Measurements from ENCODE around the gene KRTAP2-3.
"Not testable (repeated sequence)": the region's sequence is repeated elsewhere in the genome, so short reads cannot be mapped to it uniquely, and the experiment has no call there.

KRTAP2-3 gene, protein sequence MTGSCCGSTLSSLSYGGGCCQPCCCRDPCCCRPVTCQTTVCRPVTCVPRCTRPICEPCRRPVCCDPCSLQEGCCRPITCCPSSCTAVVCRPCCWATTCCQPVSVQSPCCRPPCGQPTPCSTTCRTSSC

DNA sequence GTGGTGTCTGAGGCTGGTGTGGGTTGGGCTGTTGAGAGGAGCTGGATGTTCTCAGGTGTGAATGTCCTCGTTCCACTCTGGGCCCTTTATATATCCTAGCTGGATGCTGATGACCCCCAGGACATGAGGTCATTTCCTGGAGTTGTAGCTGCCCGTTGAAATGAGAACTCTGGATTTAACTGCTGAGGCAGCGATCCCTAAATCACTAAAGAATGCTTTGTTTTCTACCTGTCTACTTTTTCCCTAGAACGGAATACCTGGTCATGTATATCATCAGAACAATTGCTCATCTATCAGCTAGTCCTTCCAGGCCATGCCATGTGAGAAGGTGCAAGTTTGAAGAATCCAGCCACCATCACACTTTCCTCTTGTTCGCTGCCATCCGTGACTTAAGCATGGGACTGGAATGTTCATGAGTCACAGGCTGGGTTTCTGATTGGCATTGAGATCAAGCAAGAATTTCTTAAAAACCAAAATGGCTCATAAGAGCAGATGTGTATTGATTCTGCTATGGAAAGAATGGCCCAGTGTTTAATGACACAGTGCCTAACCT lies at the start of gene KRTAP2-3:
Gene KRTAP2-3, minus strand, starts transcription at position 63 of the 553 bp plus-strand sequence. CDS start 64 bp downstream, outside the sequence.
- Histone ChIP-seq H3K27ac (ENCODE audit: low read depth, low read length) (no peak within 1 kb of the TSS), H3K9ac (ENCODE audit: low read length) (no peak within 1 kb of the TSS), H3K4me3 (ENCODE audit: low read depth in 1 of 2, low read length in 2 of 2) (no peak within 1 kb of the TSS), H3K27me3 (ENCODE audit: control insufficient read depth in 1 of 2, insufficient read depth in 2 of 2, low read length in 2 of 2) (no peaks in the 10 kb centered on the region), H3K9me3 (ENCODE audit: low read length) (no peaks in the 10 kb centered on the region), H3K4me1 (ENCODE audit: insufficient read depth, low read length) (no peaks in the 10 kb centered on the region), H3K36me3 (ENCODE audit: insufficient read depth, low read length) (no peaks in the 10 kb centered on the region)

DNA sequence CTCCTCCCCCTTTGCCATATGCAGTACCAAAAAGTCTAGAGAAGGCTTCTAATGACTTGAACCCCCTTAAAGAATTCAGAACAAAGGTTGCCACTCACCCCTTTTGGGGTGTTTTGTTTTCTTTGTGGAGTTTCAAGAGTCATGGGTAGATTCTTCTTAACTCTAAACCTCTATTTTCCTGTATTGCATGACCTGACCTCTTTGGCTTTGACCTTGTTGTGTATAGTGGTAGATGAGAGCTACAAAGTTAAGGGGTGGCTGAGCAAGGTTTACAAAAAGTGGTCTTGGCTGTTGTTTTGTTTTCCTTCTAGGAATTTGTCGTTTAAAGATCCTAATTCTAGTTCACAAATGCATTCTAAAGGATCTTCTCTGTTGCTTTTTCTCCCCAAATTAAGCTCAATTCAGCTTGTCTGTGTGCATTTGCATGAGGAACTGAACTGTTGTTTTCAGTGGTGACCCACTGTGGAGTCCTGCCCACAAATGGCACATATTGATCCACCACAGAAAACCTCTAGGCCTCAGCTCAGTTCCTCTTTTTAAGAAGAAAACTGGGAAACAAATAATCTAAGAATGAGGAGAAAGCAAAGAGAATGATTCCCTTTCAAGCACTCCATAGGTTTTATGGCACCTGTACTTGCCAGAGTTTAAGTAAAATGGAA lies 48.9 kb upstream of the KRTAP2-3 start:
- H3K4me3 ChIP-seq (ENCODE audit: low read depth in 1 of 2, low read length in 2 of 2); H3K36me3 ChIP-seq (ENCODE audit: insufficient read depth, low read length); H3K4me1 ChIP-seq (ENCODE audit: insufficient read depth, low read length); H3K27me3 ChIP-seq (ENCODE audit: control insufficient read depth in 1 of 2, insufficient read depth in 2 of 2, low read length in 2 of 2); H3K9ac ChIP-seq (ENCODE audit: low read length); H3K27ac ChIP-seq (ENCODE audit: low read depth, low read length); H3K9me3 ChIP-seq (ENCODE audit: low read length): not testable (repeated sequence)

DNA sequence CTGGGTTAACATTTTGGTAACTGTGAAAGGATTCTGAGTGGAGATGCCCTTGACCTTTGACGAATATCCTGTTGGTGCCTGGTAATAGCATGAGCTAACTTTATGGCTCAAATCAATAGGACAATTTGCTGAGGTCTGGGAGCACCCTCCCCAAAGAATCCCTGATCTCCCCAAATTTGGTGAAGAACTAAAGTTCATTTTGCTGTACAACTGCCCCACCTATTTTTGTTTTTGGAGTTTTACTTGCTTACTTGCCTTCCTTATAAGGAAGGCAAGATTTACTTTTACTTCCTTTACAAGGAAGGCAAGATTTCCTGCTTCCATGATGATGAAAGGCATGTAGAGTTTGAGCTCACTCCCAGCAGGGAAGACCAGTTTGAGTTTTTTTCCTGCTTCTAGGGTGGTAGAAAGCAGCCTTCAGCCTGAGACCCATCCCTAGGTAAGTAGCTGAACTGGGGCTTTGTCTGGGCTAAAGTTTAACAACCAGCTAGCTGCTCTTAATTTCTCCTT lies 48.1 kb upstream of the KRTAP2-3 start:
- Histone ChIP-seq H3K4me3 (ENCODE audit: low read depth in 1 of 2, low read length in 2 of 2) (no peak overlapping the region), H3K4me1 (ENCODE audit: insufficient read depth, low read length) (no peaks in the 10 kb centered on the region), H3K27me3 (ENCODE audit: control insufficient read depth in 1 of 2, insufficient read depth in 2 of 2, low read length in 2 of 2) (no peaks in the 10 kb centered on the region), H3K9ac (ENCODE audit: low read length) (no peak overlapping the region), H3K27ac (ENCODE audit: low read depth, low read length) (no peak overlapping the region), H3K9me3 (ENCODE audit: low read length) (no peaks in the 10 kb centered on the region), H3K36me3 (ENCODE audit: insufficient read depth, low read length) (no peaks in the 10 kb centered on the region)

DNA sequence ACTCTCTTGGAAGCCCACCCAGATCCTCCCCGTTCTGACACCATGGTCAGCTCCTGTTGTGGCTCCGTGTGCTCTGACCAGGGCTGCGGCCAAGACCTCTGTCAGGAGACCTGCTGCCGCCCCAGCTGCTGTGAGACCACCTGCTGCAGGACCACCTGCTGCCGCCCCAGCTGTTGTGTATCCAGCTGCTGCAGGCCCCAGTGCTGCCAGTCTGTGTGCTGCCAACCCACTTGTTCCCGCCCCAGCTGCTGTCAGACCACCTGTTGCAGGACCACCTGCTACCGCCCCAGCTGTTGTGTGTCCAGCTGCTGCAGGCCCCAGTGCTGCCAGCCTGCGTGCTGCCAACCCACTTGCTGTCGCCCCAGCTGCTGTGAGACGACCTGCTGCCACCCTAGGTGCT lies 45.4 kb upstream of the KRTAP2-3 start, which contains the start of gene KRTAP4-9:
Gene KRTAP4-9, plus strand, starts transcription at position 43 of the 400 bp plus-strand sequence. Its CDS starts 0 bp downstream, at position 43.
- not testable (repeated sequence) for H3K9ac ChIP-seq (ENCODE audit: low read length); H3K27ac ChIP-seq (ENCODE audit: low read depth, low read length); H3K4me1 ChIP-seq (ENCODE audit: insufficient read depth, low read length); H3K36me3 ChIP-seq (ENCODE audit: insufficient read depth, low read length); H3K4me3 ChIP-seq (ENCODE audit: low read depth in 1 of 2, low read length in 2 of 2); H3K9me3 ChIP-seq (ENCODE audit: low read length); H3K27me3 ChIP-seq (ENCODE audit: control insufficient read depth in 1 of 2, insufficient read depth in 2 of 2, low read length in 2 of 2)

DNA sequence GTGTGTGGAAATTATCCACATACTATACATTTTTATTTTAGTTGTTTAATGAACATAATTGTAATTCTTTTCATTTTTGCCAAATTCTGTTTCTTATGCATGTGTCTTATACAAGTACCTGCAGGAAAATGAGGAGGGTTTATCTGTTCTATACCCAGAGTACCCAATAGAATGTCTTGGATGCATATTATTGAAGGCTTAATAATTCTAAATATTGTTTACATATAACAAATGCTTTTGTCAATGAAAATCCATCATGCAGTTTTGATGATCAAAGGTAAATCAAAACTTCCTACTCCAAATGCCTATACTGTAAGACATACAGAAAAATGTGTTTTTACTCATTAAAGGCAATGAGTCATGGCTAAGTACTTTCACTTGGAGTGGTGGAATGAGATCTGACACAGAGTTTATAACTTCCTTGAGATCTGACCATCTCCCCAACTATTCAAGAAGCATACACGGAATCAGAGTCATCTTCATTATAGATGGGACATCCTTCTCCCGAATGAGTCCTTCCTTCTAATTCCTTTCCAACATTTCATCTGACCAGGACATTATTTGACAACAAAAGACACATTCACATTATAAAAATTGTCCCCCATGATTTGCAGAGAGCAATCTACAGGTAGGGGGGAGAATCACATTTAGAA lies 44.6 kb upstream of the KRTAP2-3 start:
- not testable (repeated sequence) for H3K4me1 ChIP-seq (ENCODE audit: insufficient read depth, low read length); H3K27ac ChIP-seq (ENCODE audit: low read depth, low read length); H3K27me3 ChIP-seq (ENCODE audit: control insufficient read depth in 1 of 2, insufficient read depth in 2 of 2, low read length in 2 of 2); H3K9ac ChIP-seq (ENCODE audit: low read length); H3K36me3 ChIP-seq (ENCODE audit: insufficient read depth, low read length); H3K9me3 ChIP-seq (ENCODE audit: low read length); H3K4me3 ChIP-seq (ENCODE audit: low read depth in 1 of 2, low read length in 2 of 2)

DNA sequence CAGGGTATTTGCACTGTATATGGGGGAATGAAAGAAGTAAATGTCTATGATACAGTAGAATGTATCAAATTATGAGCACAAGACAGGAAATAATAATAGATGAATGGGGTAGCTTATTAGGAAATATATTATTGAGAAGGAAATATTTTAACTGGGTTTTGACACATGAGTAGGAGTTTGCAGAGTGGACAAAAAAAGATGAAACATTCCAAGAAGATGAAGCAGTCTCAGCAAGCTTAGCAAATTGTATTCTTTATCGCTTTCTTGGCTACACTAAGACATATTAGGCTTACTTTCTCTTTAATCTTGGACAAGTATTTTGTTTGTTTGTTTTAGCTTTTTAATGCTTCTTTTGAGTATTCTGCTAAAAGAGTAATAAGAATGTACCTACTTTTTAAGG lies 44.0 kb upstream of the KRTAP2-3 start:
- no peaks in the 10 kb centered on the region for H3K9me3 ChIP-seq (ENCODE audit: low read length)
- no peak overlapping the region for H3K27ac ChIP-seq (ENCODE audit: low read depth, low read length)
- H3K27me3 ChIP-seq (ENCODE audit: control insufficient read depth in 1 of 2, insufficient read depth in 2 of 2, low read length in 2 of 2), result no peaks in the 10 kb centered on the region
- H3K4me3 ChIP-seq (ENCODE audit: low read depth in 1 of 2, low read length in 2 of 2), result no peak overlapping the region
- H3K36me3 ChIP-seq (ENCODE audit: insufficient read depth, low read length), result no peaks in the 10 kb centered on the region
- no peak overlapping the region for H3K9ac ChIP-seq (ENCODE audit: low read length)
- no peaks in the 10 kb centered on the region for H3K4me1 ChIP-seq (ENCODE audit: insufficient read depth, low read length)

DNA sequence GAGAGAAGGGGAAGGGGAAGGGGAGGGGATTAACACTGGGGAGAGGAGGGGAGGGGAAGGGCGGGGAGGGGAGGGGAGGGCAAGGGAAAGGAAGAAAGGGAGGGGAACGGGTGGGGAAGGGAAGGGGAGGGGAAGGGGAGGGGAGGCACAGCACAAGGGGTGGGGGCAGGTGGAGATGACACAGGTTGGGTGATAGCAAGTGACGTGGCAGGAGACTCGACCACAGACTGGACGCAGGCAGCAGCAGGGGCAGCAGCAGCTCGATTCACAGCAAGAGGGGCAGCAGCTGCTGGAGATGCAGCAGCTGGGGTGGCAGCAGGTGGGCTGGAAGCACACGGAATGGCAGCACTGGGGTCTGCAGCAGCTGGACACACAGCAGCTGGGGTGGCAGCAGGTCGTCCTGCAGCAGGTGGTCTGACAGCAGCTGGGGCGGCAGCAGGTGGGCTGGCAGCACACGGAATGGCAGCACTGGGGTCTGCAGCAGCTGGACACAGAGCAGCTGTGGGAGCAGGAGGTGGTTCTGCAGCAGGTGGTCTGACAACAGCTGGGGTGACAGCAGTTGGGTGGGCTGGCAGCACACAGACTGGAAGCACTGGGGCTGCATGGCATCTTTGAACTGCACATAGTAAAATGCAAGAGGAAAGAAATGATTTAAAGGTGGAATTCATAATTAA lies 41.8 kb upstream of the KRTAP2-3 start, which contains the start of gene KRTAP4-16:
Gene KRTAP4-16, minus strand, starts transcription at position 624 of the 674 bp plus-strand sequence. Its CDS starts 0 bp downstream, at position 624.
- Histone ChIP-seq H3K4me1 (ENCODE audit: insufficient read depth, low read length) (no peaks in the 10 kb centered on the region), H3K27me3 (ENCODE audit: control insufficient read depth in 1 of 2, insufficient read depth in 2 of 2, low read length in 2 of 2) (no peaks in the 10 kb centered on the region), H3K4me3 (ENCODE audit: low read depth in 1 of 2, low read length in 2 of 2) (no peak within 1 kb of the TSS), H3K36me3 (ENCODE audit: insufficient read depth, low read length) (no peaks in the 10 kb centered on the region), H3K9me3 (ENCODE audit: low read length) (no peaks in the 10 kb centered on the region), H3K27ac (ENCODE audit: low read depth, low read length) (no peak within 1 kb of the TSS), H3K9ac (ENCODE audit: low read length) (no peak within 1 kb of the TSS)

DNA sequence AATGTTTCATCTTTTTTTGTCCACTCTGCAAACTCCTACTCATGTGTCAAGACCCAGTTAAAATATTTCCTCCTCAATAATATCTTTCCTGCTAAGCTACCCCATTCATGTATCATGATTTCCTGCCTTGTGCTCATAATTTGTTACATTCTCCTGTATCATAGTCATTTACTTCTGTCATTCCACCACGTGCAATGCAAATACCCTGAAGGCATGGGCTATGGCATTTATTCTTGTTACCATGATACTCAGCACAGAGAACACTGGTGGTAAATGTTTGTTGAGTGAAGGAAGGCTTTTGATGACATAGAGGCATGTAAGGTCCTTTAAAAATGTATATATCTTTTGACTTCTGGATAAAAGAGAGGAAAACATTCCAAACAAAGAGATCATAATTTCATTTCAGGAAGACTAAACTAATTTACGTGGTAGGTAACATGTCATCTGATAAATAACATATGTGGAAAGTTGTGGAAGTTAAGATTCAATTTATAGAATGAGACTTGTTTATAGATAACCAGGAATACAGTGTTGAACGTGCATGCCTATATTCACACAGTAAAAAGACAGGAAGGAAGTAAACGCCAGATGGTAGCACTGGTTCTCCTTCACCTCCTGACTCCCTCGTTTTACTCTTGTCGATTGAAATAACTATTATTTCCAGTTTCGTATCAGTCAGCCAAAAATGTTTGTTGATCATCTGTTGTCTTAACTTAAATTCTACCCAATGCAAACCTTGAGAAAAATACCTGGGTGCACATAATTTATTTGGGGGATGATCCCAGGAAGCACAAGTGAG lies 40.0 kb upstream of the KRTAP2-3 start:
- H3K4me3 ChIP-seq (ENCODE audit: low read depth in 1 of 2, low read length in 2 of 2); H3K36me3 ChIP-seq (ENCODE audit: insufficient read depth, low read length); H3K27ac ChIP-seq (ENCODE audit: low read depth, low read length); H3K4me1 ChIP-seq (ENCODE audit: insufficient read depth, low read length); H3K9ac ChIP-seq (ENCODE audit: low read length); H3K9me3 ChIP-seq (ENCODE audit: low read length); H3K27me3 ChIP-seq (ENCODE audit: control insufficient read depth in 1 of 2, insufficient read depth in 2 of 2, low read length in 2 of 2): not testable (repeated sequence)

DNA sequence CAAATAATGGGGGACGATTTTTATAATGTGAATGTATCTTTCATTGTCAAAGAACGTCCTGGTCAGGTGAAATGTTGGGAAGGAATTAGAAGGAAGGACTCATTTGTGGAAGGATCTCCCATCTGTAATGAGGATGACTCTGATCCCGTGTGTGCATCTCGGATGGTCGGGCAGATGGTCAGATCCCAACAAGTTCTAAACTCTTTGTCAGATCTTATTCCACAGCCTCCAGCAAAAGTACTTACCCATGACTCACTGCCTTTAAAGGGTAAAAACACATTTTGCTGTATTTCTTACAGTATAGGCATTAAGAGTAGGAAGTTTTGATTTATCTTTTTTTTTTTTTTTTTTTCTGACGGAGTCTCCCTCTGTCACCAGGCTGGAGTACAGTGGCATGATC lies 38.6 kb upstream of the KRTAP2-3 start:
- Histone ChIP-seq H3K4me3 (ENCODE audit: low read depth in 1 of 2, low read length in 2 of 2) (no peak overlapping the region), H3K4me1 (ENCODE audit: insufficient read depth, low read length) (no peaks in the 10 kb centered on the region), H3K27ac (ENCODE audit: low read depth, low read length) (no peak overlapping the region), H3K9ac (ENCODE audit: low read length) (no peak overlapping the region), H3K27me3 (ENCODE audit: control insufficient read depth in 1 of 2, insufficient read depth in 2 of 2, low read length in 2 of 2) (no peaks in the 10 kb centered on the region), H3K36me3 (ENCODE audit: insufficient read depth, low read length) (no peaks in the 10 kb centered on the region), H3K9me3 (ENCODE audit: low read length) (no peaks in the 10 kb centered on the region)

DNA sequence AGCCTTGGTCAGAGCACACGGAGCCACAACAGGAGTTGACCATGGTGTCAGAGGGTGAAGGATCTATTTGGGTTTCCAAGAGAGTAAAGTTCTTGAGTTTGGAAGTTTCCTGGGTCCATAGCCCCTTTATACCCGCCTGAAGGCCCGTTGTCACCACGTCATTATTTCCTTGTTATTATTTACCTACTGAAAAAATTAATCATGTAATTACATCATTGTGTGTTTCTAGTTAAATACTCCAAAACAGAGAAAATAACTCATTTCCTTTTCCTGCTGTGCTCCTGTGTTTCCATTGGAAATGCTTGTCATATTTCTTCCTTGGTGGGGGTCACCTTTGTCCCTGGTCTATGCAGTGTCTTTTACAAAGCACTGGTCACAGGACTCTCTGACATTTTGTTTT lies 38.1 kb upstream of the KRTAP2-3 start, which contains the start of gene KRTAP4-8:
Gene KRTAP4-8, minus strand, starts transcription at position 101 of the 400 bp plus-strand sequence. Its CDS starts 58 bp downstream, at position 43.
- Histone ChIP-seq H3K36me3 (ENCODE audit: insufficient read depth, low read length) (no peaks in the 10 kb centered on the region), H3K9me3 (ENCODE audit: low read length) (no peaks in the 10 kb centered on the region), H3K4me3 (ENCODE audit: low read depth in 1 of 2, low read length in 2 of 2) (no peak within 1 kb of the TSS), H3K27ac (ENCODE audit: low read depth, low read length) (no peak within 1 kb of the TSS), H3K9ac (ENCODE audit: low read length) (no peak within 1 kb of the TSS), H3K27me3 (ENCODE audit: control insufficient read depth in 1 of 2, insufficient read depth in 2 of 2, low read length in 2 of 2) (no peaks in the 10 kb centered on the region), H3K4me1 (ENCODE audit: insufficient read depth, low read length) (no peaks in the 10 kb centered on the region)

All from muscle layer of colon (tissue), 2 donors.